H1 (cell line): Measurements from ENCODE around the gene CEBPA. TPM values are rescaled to one million over a fixed set of nuclear protein-coding genes. Genes with fewer than 3 reads are reported as not detected.

Source experiments
- CTCF ChIA-PET: fragments of 300-600 bp; sonication (Branson Sonifier 250); formaldehyde crosslinking; loops from one replicate; lab custom pipeline; 2021; ENCODE audit not compliant: partially characterized antibody; lab: Charles Lee
- POLR2A ChIA-PET: fragments of 300-600 bp; sonication (Branson Sonifier 250); formaldehyde crosslinking; loops from one replicate; lab custom pipeline; 2021; ENCODE audit warnings: inconsistent platforms; ENCODE audit not compliant: partially characterized antibody; lab: Charles Lee
- DNase-seq, 2 experiments: peaks; one replicate each; pipeline versions ENCODE4 v3.0.0 to v3.0.0-alpha.2; 2010 to 2022; ENCODE audit warnings: low spot score in 2 of 2, low read depth in 1 of 2, mixed read lengths in 1 of 2
- FAIRE-seq: peaks from 2 replicates; lab custom pipeline; 2011; peaks lifted over from hg19 to GRCh38; lab: Jason Lieb, UNC
- H2AFZ ChIP-seq: 2 replicates; pipeline ENCODE4 v1.8.1; 2012; ENCODE audit warnings: low read length, inconsistent platforms
- H2AK5ac ChIP-seq: 2 replicates; pipeline ENCODE4 v1.6.1; 2013; ENCODE audit warnings: low read depth, low read length
- H2BK120ac ChIP-seq: replicated peaks from 2 replicates; pipeline ENCODE3; 2013; ENCODE audit warnings: low read depth, low read length, inconsistent platforms
- H2BK12ac ChIP-seq: 2 replicates; pipeline ENCODE4 v1.6.1; 2013; ENCODE audit warnings: low read depth, low read length
- H2BK15ac ChIP-seq: 2 replicates; pipeline ENCODE4 v1.6.1; 2013; ENCODE audit warnings: low read length
- H2BK20ac ChIP-seq: 2 replicates; pipeline ENCODE4 v1.6.1; 2013; ENCODE audit warnings: low read length
- H2BK5ac ChIP-seq: 2 replicates; pipeline ENCODE4 v1.6.1; 2013; ENCODE audit warnings: low read depth, low read length
- H3K14ac ChIP-seq: 2 replicates; pipeline ENCODE4 v1.6.1; 2013; ENCODE audit warnings: inconsistent platforms; ENCODE audit not compliant: insufficient read length
- H3K18ac ChIP-seq: 2 replicates; pipeline ENCODE4 v1.6.1; 2013; ENCODE audit warnings: low read length; ENCODE audit errors: extremely low read depth
- H3K23ac ChIP-seq: 2 replicates; pipeline ENCODE4 v1.6.1; 2013; ENCODE audit warnings: inconsistent platforms; ENCODE audit not compliant: insufficient read length
- H3K23me2 ChIP-seq: 2 replicates; pipeline ENCODE4 v1.6.1; 2013; ENCODE audit warnings: low read depth, low read length
- H3K27ac ChIP-seq: 2 replicates; pipeline ENCODE4 v1.6.1; 2011; ENCODE audit warnings: low read depth, low read length, inconsistent platforms
- H3K27me3 ChIP-seq, 4 experiments: replicated peaks in 1 of 4; 1 replicate in 1 of 4; 2 replicates in 3 of 4; pipeline versions ENCODE4 v1.6.1 to v1.8.1; 2011 to 2013; ENCODE audit warnings: low read length in 3 of 4, mild to moderate bottlenecking in 3 of 4, inconsistent platforms in 2 of 4, mixed read lengths in 2 of 4, moderate library complexity in 1 of 4; ENCODE audit not compliant: control insufficient read depth in 3 of 4, insufficient read depth in 3 of 4; ENCODE audit errors: extremely low read depth in 1 of 4
- H3K36me3 ChIP-seq, 4 experiments: 2 replicates each; pipeline versions ENCODE4 v1.6.1 to v1.8.1; 2011 to 2013; ENCODE audit warnings: mild to moderate bottlenecking in 4 of 4, low read length in 3 of 4, moderate library complexity in 2 of 4, control low read depth in 1 of 4, inconsistent platforms in 1 of 4; ENCODE audit not compliant: insufficient read depth in 4 of 4, control insufficient read depth in 2 of 4
- H3K4ac ChIP-seq: replicated peaks from 2 replicates; pipeline ENCODE3; 2013; ENCODE audit warnings: low read length, low read depth, mixed read lengths, inconsistent platforms; ENCODE audit not compliant: insufficient read length
- H3K4me1 ChIP-seq, 4 experiments: replicated peaks in 1 of 4; 1 replicate in 1 of 4; 2 replicates in 3 of 4; pipeline versions ENCODE4 v1.6.1 to v1.8.1; 2011 to 2013; ENCODE audit warnings: low read length in 3 of 4, inconsistent platforms in 2 of 4, mixed read lengths in 1 of 4; ENCODE audit not compliant: insufficient read depth in 4 of 4, control insufficient read depth in 3 of 4
- H3K4me2 ChIP-seq, 2 experiments: 2 replicates each; pipeline versions ENCODE4 v1.6.1 to v1.8.1; 2011 to 2013; ENCODE audit warnings: low read depth in 2 of 2, low read length in 2 of 2, control low read depth in 1 of 2, inconsistent platforms in 1 of 2, mild to moderate bottlenecking in 1 of 2; ENCODE audit not compliant: insufficient read depth in 1 of 2
- H3K4me3 ChIP-seq, 4 experiments: fragments of 200-600, 300-600 bp in 1 of 4; sonication (generic), shearing (Covaris generic), sonication (Bioruptor Twin) in 1 of 4; 2 replicates each; pipeline versions ENCODE4 v1.5.1 to v1.8.1; 2011 to 2016; ENCODE audit warnings: low read length in 4 of 4, low read depth in 3 of 4, control low read depth in 2 of 4, inconsistent platforms in 2 of 4, mild to moderate bottlenecking in 2 of 4, mixed read lengths in 1 of 4, moderate library complexity in 1 of 4; ENCODE audit not compliant: insufficient read depth in 2 of 4; ENCODE audit errors: extremely low read depth in 1 of 4
- H3K56ac ChIP-seq: replicated peaks from 2 replicates; pipeline ENCODE3; 2013; ENCODE audit warnings: low read depth, mild to moderate bottlenecking, mixed read lengths, low read length, inconsistent platforms; ENCODE audit not compliant: insufficient read length
- H3K79me1 ChIP-seq: 2 replicates; pipeline ENCODE4 v1.6.1; 2013; ENCODE audit warnings: low read depth, low read length, control low read depth
- H3K79me2 ChIP-seq, 2 experiments: 2 replicates each; pipeline versions ENCODE4 v1.6.1 to v1.8.1; 2012 to 2013; ENCODE audit warnings: low read length in 2 of 2, mild to moderate bottlenecking in 2 of 2, inconsistent platforms in 1 of 2; ENCODE audit not compliant: insufficient read depth in 2 of 2, control insufficient read depth in 1 of 2
- H3K9ac ChIP-seq, 4 experiments: replicated peaks in 1 of 4; 1 replicate in 1 of 4; 2 replicates in 3 of 4; pipeline versions ENCODE4 v1.6.1 to v1.8.1; 2011 to 2013; ENCODE audit warnings: low read depth in 3 of 4, low read length in 3 of 4, control low read depth in 2 of 4, mild to moderate bottlenecking in 2 of 4, moderate library complexity in 2 of 4, inconsistent platforms in 1 of 4; ENCODE audit errors: extremely low read depth in 1 of 4
- H3K9me3 ChIP-seq, 2 experiments: 2 replicates each; pipeline versions ENCODE4 v1.6.1 to v1.8.1; 2012 to 2013; ENCODE audit warnings: mild to moderate bottlenecking in 2 of 2, moderate library complexity in 2 of 2, control low read depth in 1 of 2, inconsistent platforms in 1 of 2, low read depth in 1 of 2, low read length in 1 of 2, mixed read lengths in 1 of 2; ENCODE audit not compliant: insufficient read depth in 2 of 2
- H4K20me1 ChIP-seq, 2 experiments: replicated peaks in 1 of 2; 2 replicates each; pipeline versions ENCODE3 to v1.8.1; 2011 to 2013; ENCODE audit warnings: inconsistent platforms in 2 of 2, low read length in 2 of 2, mild to moderate bottlenecking in 1 of 2; ENCODE audit not compliant: insufficient read depth in 2 of 2, control insufficient read depth in 1 of 2
- H4K5ac ChIP-seq: 2 replicates; pipeline ENCODE4 v1.6.1; 2013; ENCODE audit warnings: low read length, low read depth, mixed read lengths, inconsistent platforms; ENCODE audit not compliant: insufficient read length
- H4K8ac ChIP-seq: 2 replicates; pipeline ENCODE4 v1.8.0; 2013; ENCODE audit warnings: mild to moderate bottlenecking, moderate library complexity, low read length, inconsistent platforms; ENCODE audit not compliant: insufficient read depth; ENCODE audit errors: extremely low read depth
- H4K91ac ChIP-seq: replicated peaks from 2 replicates; pipeline ENCODE3; 2013; ENCODE audit warnings: low read length, mixed read lengths, inconsistent platforms; ENCODE audit not compliant: insufficient read length
- BCL11A ChIP-seq, 2 experiments: IDR thresholded peaks; one replicate each; pipeline ENCODE4 v1.6.1; 2011; ENCODE audit warnings: low read depth in 2 of 2, low read length in 2 of 2, mild to moderate bottlenecking in 2 of 2
- CBX5 ChIP-seq: fragments of 300-800, 300-1000 bp; sonication (generic); IDR thresholded peaks from 2 replicates; pipeline ENCODE4 v1.7.1; 2016; ENCODE audit warnings: antibody characterized with exemption, low read length, low read depth
- CEBPB ChIP-seq: IDR thresholded peaks from 2 replicates; pipeline ENCODE4 v1.6.1; 2012; ENCODE audit warnings: low read depth, low read length
- CREB1 ChIP-seq: IDR thresholded peaks from 2 replicates; pipeline ENCODE4 v1.6.1; 2012; ENCODE audit warnings: inconsistent platforms
- HDAC6 ChIP-seq: IDR thresholded peaks from one replicate; pipeline ENCODE4 v1.7.1; 2012; ENCODE audit warnings: low read depth, mild to moderate bottlenecking, inconsistent platforms, low read length, moderate library complexity
- JUN ChIP-seq: IDR thresholded peaks from 2 replicates; pipeline ENCODE4 v1.6.1; 2011; ENCODE audit warnings: low read depth, mild to moderate bottlenecking, improper control_type of control experiment, low read length
- MAFK ChIP-seq: IDR thresholded peaks from 2 replicates; pipeline ENCODE4 v1.6.1; 2012; ENCODE audit warnings: low read depth, mild to moderate bottlenecking, improper control_type of control experiment, low read length
- NRF1 ChIP-seq: IDR thresholded peaks from 2 replicates; pipeline ENCODE4 v1.6.1; 2011; ENCODE audit warnings: mild to moderate bottlenecking, low read depth, low read length, improper control_type of control experiment
- POU5F1 ChIP-seq: IDR thresholded peaks from 2 replicates; pipeline ENCODE4 v1.6.1; 2011; ENCODE audit warnings: low read depth, mild to moderate bottlenecking, low read length, moderate library complexity
- RBBP5 ChIP-seq: IDR thresholded peaks from 2 replicates; pipeline ENCODE4 v1.7.1; 2012; ENCODE audit warnings: low read depth, mild to moderate bottlenecking, inconsistent platforms, low read length, moderate library complexity, borderline replicate concordance
- SIN3A ChIP-seq, 2 experiments: IDR thresholded peaks in 1 of 2; conservative IDR thresholded peaks in 1 of 2; 2 replicates each; pipeline ENCODE4 v1.6.1; 2011 to 2012; ENCODE audit warnings: low read length in 2 of 2, improper control_type of control experiment in 1 of 2, low read depth in 1 of 2, mild to moderate bottlenecking in 1 of 2
- TAF7 ChIP-seq: optimal IDR thresholded peaks from 2 replicates; pipeline ENCODE3; 2011; ENCODE audit warnings: low read depth, mild to moderate bottlenecking, inconsistent platforms, low read length, moderate library complexity, borderline replicate concordance
- WGBS, 2 experiments: shearing (Covaris generic) in 1 of 2; methylation state at CpG; one replicate each; pipeline versions ENCODE4 v1.1.6 to v1.1.7; 2013 to 2015; ENCODE audit warnings: low lambda C conversion rate in 2 of 2, mixed read lengths in 2 of 2, inconsistent platforms in 1 of 2, low coverage in 1 of 2, missing lambda C conversion rate in 1 of 2; ENCODE audit not compliant: insufficient replicate concordance in 2 of 2, insufficient coverage in 1 of 2, insufficient read length in 1 of 2; ENCODE audit errors: extremely low coverage in 1 of 2, missing lambda C conversion rate in 1 of 2; 5-methylcytosine and 5-hydroxymethylcytosine counted together
- polyA plus RNA-seq, 7 experiments: library from polyadenylated mRNA; depleted of rRNA in 3 of 7; stranded (reverse) in 5 of 7; unstranded in 2 of 7; fragments of >200 nt in 5 of 7; fragments of 200-250 nt in 2 of 7; gene quantifications; 1 replicate in 5 of 7; 2 replicates in 1 of 7; 4 replicates in 1 of 7; pipeline versions ENCODE4 v1.2.1 to v1.2.3, GENCODE V29; 2011 to 2013; ENCODE audit warnings: missing spikeins in 2 of 7, mixed read lengths in 2 of 7
- total RNA-seq: library from RNA; stranded (reverse); fragmentation: NEBNext Ultra II Directional; extraction: Animal tissue kit (Norgen Biotek cat#: 25700); gene quantifications from 2 replicates; pipeline ENCODE4 v1.2.1, GENCODE V29; 2021
- TF ChIP-seq, protein P1 (sequence below): IDR thresholded peaks from 2 replicates; pipeline ENCODE4 v1.6.1; 2011; ENCODE audit warnings: low read depth, mild to moderate bottlenecking, low read length; ENCODE audit not compliant: insufficient read depth

CEBPA gene
- total and polyA plus RNA-seq, 2 of the 8 experiments (the other 6 are each of a cell fraction or from before 2014, with no cell fraction given): 2.0 to 2.7 TPM

DNA sequence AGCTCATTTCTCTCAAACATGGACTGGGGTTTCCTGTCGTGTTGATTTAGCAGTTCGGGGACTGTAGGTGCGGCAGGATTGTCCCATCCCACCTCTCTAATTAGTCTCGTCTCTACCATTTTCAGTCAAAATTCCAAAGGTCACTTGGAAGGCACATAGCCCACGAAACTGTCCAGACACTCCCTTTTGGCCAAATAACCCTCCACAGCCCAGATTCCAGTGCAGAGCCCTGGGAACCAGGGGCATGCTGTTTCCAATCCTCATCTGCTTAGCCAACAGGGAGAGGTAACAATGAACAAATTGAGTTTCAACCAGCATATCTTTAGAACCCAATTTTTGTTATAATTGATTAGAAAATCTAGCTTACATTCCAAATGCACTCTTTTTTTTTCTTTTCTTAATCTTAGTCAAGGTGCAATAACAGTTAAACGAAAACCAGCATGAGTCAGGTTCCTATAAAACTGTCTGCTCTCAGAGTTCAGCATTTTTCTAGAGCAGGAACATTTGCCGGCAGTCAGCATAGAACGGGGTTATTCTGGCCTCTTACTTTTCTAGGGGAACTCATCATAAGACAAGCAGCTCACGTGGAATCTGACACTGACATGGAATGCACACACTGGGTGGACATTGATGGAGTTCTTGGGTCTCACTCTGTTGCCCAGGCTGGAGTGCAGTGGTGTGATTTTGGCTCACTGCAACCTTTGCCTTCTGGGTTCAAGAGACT, 14.4 kb upstream of the CEBPA start:
- CTCF ChIA-PET: interaction anchor here (0.8 to 1.1 kb wide), 2 partner anchors 13 to 70 kb away, joined by 3 to 4 read pairs; no protein-coding TSS in a partner anchor
- TF ChIP-seq BCL11A (IDR thresholded peaks at IDR 0.05; ENCODE audit: low read depth in 2 of 2, low read length in 2 of 2): no peak
- TF ChIP-seq JUN: no peak
- TF ChIP-seq HDAC6: no peak
- no peak for TF ChIP-seq POU5F1
- no peak for TF ChIP-seq SIN3A (conservative IDR thresholded peaks at IDR 0.05 in 1 of 2, IDR thresholded peaks at IDR 0.05 in 1 of 2; ENCODE audit: low read depth in 1 of 2, low read length in 2 of 2)
- no peak for TF ChIP-seq NRF1
- TF ChIP-seq MAFK: no peak
- TF ChIP-seq, protein P1, sequence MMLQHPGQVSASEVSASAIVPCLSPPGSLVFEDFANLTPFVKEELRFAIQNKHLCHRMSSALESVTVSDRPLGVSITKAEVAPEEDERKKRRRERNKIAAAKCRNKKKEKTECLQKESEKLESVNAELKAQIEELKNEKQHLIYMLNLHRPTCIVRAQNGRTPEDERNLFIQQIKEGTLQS: no peak
- TF ChIP-seq RBBP5: no peak
- TF ChIP-seq CEBPB: no peak
- TF ChIP-seq CBX5: no peak
- no peak for TF ChIP-seq CREB1
- TF ChIP-seq TAF7: no peak

More for the DNA sequence above, 14.4 kb upstream of the CEBPA start:
- no peak overlapping the region for H3K14ac ChIP-seq
- DNase-seq (no peak), FAIRE-seq (no peak)
- H2BK5ac ChIP-seq: no peak overlapping the region
- H2BK12ac ChIP-seq: no peak overlapping the region
- H2AFZ ChIP-seq: no peak overlapping the region
- H4K8ac ChIP-seq: no peak overlapping the region
- no peaks in the 10 kb centered on the region for H3K27me3 ChIP-seq
- H2AK5ac ChIP-seq: no peak overlapping the region
- H2BK15ac ChIP-seq: no peak overlapping the region
- H4K20me1 ChIP-seq: no peaks in the 10 kb centered on the region
- peaks cover 0 to 6% of the 10 kb centered on the region in 2 experiments; a peak in 1 of 4 replicates for H3K9me3 ChIP-seq
- H3K23me2 ChIP-seq: no peaks in the 10 kb centered on the region
- no peaks in the 10 kb centered on the region for H3K36me3 ChIP-seq
- H4K91ac ChIP-seq: no peak overlapping the region
- no peak overlapping the region for H3K4me2 ChIP-seq
- H3K56ac ChIP-seq: no peak overlapping the region
- H3K4me3 ChIP-seq: no peak overlapping the region
- no peak overlapping the region for H3K23ac ChIP-seq
- 81% methylated on average over 9 of the region's 9 CpGs; no CpG with 5 or more reads in 1 of the 2 experiments for WGBS, 2 experiments
- POLR2A ChIA-PET: no interaction called here
- H3K9ac ChIP-seq: no peak overlapping the region
- H2BK120ac ChIP-seq: no peak overlapping the region
- H3K18ac ChIP-seq: no peak overlapping the region
- no peaks in the 10 kb centered on the region for H3K79me2 ChIP-seq
- H3K27ac ChIP-seq: no peak overlapping the region
- H4K5ac ChIP-seq: no peak overlapping the region
- H3K4me1 ChIP-seq: no peaks in the 10 kb centered on the region
- H3K79me1 ChIP-seq: no peaks in the 10 kb centered on the region
- no peak overlapping the region for H2BK20ac ChIP-seq
- no peak overlapping the region for H3K4ac ChIP-seq
